HG03565 (cell line): ENCODE measurements around the gene CLN6.
"Not testable (repeated sequence)": the region's sequence is repeated elsewhere in the genome, so short reads cannot be mapped to it uniquely, and the experiment has no call there.

Experiments used
- ATAC-seq: cut with Tn5 transposase; IDR thresholded peaks from one replicate; pipeline ENCODE4 v1.9.1; 2021; ENCODE audit warnings: mild to moderate bottlenecking, moderate library complexity; ENCODE audit not compliant: unreplicated experiment

The CLN6 gene

GRCh38 chr15:68207176-68207935 lies 22.2 kb downstream of the CLN6 start:
- ATAC-seq: no peak

- ATAC-seq: no peak
These were observed 22.8 kb downstream of the CLN6 start for GRCh38 chr15:68206711-68207151.

- no peak for ATAC-seq
These were observed 23.5 kb downstream of the CLN6 start for GRCh38 chr15:68205954-68206539.

- no peak for ATAC-seq
These were observed 24.0 kb downstream of the CLN6 start for GRCh38 chr15:68205558-68205944.

- ATAC-seq: no peak
These were observed 24.6 kb downstream of the CLN6 start, which contains the start of gene CALML4 for GRCh38 chr15:68204776-68205557. CALML4 (minus strand) TSS chr15:68205332; CDS start chr15:68205247, 85 bp downstream.

- no peak for ATAC-seq
These were observed 25.2 kb downstream of the CLN6 start for GRCh38 chr15:68204361-68204760.

GRCh38 chr15:68203956-68204355 lies 25.6 kb downstream of the CLN6 start:
- no peak for ATAC-seq

GRCh38 chr15:68203486-68203885 lies 26.0 kb downstream of the CLN6 start:
- ATAC-seq: no peak

GRCh38 chr15:68202994-68203393 lies 26.5 kb downstream of the CLN6 start:
- not testable (repeated sequence) for ATAC-seq

- ATAC-seq: no peak
These were observed 27.7 kb downstream of the CLN6 start for GRCh38 chr15:68201879-68202261.

GRCh38 chr15:68201153-68201878 lies 28.2 kb downstream of the CLN6 start:
- no peak for ATAC-seq

GRCh38 chr15:68200016-68200861 lies 29.3 kb downstream of the CLN6 start:
- ATAC-seq: no peak

- ATAC-seq: no peak
These were observed 30.2 kb downstream of the CLN6 start for GRCh38 chr15:68199340-68199739.

- no peak for ATAC-seq
These were observed 31.7 kb downstream of the CLN6 start for GRCh38 chr15:68197661-68198437.

GRCh38 chr15:68197170-68197492 lies 32.4 kb downstream of the CLN6 start:
- no peak for ATAC-seq

- no peak for ATAC-seq
These were observed 32.9 kb downstream of the CLN6 start for GRCh38 chr15:68196445-68197169.

GRCh38 chr15:68195336-68196112 lies 34.0 kb downstream of the CLN6 start:
- ATAC-seq: no peak
